Smooth muscle cell of the brain vasculature (primary cell): Measurements from ENCODE around the gene SOX6.

Source experiments
- DNase-seq: peaks from one replicate; pipeline ENCODE4 v3.0.0-alpha.2; 2012; ENCODE audit warnings: low read depth, low spot score

Gene SOX6

DNA sequence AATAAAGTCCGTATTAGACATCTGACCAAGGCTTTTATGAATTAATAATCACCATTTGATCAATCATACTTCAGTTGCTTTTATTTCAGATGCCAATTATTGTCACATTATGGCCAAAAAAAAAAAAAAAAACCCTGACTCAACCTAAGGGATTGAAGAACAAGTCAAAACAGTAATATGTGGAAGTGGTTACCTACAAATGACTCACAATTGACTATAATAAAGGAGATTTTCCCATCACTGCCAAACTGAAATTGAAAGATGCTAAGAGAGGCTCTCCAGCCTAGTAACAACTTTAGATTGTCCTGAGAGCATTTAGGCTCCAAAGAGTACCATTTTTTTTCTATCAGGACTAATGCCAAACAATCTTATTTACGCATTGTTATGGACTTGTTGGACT lies 35.2 kb downstream of the SOX6 start:
- no peak for DNase-seq

DNA sequence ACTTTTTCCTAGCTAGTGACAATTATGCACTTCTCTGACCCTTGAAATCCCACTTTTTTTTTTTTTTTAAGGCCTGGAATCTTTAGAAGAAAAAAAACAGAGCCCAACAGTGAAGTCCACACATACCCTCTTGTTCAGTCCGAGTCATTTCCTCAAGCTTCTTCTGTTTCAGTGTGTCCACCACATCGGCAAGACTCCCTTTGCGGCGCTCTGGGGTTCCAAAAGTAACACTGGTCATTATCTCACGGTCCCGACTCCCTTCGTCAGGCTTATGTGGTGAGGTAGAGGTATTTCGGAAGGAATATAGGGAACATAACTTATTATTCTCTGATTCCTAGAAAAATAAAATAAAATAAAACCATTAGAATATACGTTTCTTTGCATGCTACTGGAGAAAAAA lies 38.0 kb downstream of the SOX6 start:
- DNase-seq: no peak

DNA sequence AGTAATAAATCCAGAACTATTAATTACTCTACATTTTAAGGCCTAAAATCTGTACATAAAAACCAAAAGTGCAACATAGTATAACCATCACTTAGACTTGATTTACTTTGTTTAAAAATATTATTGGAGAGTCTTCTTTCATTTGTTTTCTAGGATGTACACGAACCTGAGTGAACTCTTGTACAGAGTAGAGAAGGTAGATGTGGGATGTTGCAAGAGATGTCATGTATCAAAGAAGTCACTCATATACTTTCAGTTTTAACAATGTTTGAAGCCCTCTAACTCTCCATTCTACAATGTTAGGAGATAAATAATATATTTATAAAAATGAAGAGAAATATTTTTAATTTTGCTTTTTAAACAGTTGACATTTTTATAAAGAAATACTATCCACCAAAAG lies 38.6 kb downstream of the SOX6 start:
- no peak for DNase-seq

DNA sequence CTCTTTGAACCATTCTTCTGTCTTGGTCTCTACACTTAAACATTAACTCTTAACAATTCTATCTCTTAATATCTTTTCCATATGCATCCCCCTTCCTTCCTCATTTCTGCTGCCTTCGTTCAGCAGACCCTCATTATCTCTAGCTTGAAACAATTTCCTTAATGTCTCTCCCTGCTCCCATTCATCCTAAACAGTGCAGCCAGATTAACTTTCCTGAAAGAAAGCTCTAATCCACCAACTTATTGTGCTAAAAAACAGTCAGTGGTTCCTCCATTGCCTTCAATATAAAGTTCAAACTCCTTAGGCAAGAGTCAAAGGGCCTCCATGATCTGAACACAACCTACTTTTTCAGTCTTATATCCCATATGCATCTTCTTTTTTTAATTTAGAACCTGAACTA lies 42.5 kb downstream of the SOX6 start:
- DNase-seq: no peak

DNA sequence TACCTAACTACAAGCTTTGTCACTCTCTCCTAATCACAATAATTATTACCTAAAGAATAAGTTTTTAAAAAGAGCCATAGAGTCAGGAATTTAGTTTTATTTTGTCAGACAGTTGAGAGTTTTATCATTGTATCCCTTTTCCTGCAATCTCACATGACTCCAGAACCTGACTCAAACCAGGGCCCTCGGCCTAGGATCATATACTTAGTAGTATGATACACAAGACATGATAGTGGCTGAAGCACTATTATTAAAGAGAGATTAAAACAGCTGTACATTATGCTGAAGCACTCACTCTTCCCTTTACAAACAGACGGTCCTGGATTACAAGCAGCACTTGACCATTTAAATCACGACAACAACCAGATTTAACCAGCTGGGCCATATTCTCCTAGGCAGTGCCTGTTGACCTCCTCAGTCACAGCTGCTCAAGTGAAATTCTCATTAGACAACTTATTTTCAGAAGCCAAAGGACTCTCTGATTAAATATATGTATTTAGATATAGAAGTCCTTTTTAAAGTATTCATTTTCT lies 44.0 kb downstream of the SOX6 start:
- DNase-seq: no peak

DNA sequence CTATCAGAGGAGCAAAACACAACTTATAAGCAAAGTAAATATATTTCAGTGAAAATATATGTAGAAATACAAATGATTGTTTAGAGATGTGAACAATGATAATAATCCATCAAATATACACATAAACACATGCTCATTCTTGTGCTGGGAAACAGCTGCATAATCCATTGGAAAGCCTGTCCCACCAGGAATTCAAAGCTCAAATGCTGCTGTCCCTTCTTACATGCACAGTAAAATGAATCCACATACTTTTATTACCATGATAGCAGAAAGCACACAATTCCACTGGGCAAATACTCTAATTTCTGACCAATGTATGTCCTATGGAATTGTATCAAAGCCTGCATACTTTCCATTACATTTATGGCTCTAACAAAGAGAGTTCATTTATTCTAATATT lies 44.5 kb downstream of the SOX6 start:
- no peak for DNase-seq

DNA sequence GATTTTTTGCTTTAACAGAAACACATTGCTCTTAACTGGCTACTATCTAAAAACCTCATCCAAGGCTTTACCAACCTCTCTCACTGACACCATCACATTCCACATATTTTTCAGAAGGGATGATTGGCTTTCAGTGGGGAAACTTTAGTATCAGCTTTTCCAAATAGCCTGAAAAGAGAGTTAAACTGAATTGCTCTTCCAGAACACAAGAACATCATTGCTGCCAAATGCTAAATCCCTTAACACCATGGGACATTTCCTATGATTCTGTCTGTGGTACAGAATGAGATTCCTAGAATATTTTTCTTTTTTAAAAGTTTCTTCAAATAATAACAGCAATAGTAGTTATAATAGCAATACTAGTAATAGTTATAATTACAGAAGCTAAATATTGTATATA lies 45.4 kb downstream of the SOX6 start:
- no peak for DNase-seq

DNA sequence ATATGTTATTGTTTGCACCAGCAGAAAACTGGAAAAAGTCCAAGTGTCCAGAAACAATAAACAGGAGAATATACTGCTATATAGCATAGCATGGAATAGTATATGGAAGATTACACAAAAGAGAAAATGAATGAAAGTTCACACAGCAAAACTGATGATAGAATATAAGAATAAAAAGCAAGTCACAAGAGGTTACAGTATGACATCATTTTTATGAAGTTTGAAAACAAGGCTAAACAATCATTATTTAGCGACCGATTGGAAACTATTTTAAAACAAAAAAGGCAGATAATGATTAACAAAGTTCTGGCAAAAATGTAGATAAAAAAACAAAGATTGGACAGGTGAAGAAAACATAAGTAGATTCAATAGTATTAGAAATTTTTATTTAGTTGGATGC lies 47.1 kb downstream of the SOX6 start:
- no peak for DNase-seq

DNA sequence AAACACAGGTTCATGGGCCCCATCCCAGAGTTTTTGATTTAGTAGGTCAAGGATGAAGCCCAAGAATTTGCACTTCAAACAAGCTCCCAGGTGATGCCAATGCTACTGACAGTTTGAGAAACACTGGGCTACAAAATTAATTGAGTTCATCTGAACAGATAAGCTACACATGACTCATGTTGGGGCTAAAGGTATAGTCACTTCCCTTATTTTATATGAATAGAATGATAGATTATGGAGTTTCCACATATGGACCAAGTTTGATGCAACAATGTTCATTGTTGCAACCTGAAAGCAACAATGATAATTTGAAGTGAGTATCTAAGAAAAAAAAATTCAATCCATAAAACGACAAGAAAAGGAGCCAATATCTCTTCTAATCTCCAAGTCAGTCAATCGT lies 54.9 kb downstream of the SOX6 start:
- no peak for DNase-seq

DNA sequence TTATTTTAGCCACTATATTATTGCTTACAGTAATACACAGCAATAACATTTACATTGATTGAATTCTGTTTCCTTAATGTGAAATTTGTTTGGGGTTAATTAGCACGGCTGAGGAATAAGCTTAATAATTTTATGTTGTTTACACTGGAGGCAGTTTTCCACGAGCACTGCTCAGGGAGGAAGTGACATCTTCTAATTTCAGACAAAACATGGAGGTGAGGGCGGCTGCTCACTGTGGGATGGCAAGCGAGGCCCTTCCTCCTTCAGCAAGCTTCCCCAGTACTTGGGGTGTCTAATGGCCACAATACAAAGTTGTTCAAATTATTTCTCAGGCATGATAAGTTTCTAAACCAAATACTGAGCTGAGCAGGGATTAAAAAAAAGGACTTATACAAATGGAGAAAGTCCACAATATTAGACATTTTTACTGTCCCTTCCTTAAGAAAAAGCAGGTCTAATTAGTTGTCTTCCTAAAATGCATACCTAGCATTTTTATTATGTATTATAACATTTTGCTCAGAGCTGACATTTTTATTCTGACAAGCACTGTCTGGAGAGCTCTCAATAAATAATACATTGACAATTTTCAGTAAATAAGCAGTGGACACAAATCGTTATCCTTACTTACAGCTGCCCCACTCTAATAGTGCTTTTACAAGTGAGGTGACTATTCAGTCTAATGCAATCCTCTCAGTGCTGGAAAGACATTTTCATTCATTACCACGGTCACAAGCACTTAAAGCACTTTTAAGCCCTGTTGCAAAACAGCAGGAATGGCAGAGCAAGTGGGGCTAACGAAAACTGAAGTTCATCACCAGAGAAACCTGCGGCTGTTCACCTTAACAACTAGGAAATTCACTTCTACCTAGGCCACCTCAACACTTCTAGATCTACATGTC lies 56.2 kb downstream of the SOX6 start:
- no peak for DNase-seq

DNA sequence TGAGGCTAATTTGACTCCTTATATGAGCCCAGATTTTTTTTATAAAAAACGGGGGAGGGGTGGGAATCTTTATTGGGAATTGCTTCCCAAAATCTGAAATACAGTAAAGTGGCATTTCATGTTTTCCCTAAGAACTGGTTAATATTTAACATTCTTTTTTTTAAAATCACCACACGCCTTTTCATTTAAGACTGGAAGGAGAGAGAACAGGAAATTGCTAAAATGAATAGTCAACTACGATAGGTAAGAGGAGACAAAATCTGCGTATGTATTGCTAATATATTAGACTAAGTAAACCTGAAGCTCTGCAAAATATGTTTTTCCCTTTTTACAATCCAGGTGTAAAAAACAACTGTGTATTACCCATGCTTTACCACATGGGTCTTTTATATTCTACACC lies 57.0 kb downstream of the SOX6 start:
- no peak for DNase-seq

DNA sequence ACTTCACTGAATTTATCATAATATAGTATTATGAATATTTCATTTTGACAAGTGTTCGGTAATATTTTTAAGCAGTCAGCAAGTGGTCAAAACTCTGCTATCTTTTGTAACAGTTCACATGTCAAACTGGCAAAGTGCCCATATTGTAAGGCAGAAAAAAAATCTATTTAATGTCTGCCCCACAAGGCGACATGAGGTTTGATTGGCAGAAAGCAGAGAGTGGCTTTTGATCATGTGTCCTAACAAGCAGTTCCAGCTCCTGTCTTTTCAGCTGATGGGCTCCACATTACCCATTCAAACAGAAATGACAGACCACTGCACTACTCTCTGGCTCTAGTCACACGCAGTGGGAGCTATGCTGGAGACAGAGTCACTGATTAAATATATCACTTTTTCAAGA lies 59.0 kb downstream of the SOX6 start:
- DNase-seq: no peak

DNA sequence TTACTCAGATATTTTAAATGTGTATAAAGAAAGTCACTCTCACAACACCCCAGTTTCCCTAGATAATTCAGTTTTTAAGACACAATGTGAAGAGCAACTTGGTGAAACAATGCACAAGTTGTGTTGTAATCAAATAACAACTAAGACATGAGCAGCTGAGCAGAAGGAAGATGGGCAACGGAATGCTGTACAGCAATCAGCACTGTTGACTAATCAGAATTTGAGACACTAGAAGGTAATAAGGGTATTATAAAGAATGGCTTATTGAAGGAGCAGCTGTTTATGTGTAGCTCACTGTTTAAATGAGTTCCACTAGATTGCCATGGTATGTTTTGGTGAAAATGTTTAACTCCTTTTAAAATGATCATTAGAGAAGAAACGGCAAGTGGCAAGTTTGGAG lies 60.1 kb downstream of the SOX6 start:
- DNase-seq: no peak

DNA sequence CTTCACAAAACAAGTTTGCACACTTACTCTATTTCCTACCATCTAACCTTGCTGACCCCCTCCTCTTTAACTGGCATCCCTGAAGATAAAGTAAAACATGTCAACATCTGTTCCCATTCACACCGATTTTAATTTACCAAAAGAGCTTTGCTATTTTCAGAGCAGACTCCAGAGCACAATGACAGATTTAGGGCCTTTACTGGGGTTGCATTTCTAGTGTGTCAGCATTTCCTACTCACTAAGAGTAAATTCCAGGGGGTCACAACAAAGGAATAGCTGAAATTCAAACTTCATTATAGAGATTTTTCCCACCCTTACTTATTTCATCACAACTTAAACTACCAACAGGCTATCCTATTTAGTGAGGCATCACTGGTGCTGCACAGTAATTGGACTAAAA lies 60.8 kb downstream of the SOX6 start:
- DNase-seq: no peak

DNA sequence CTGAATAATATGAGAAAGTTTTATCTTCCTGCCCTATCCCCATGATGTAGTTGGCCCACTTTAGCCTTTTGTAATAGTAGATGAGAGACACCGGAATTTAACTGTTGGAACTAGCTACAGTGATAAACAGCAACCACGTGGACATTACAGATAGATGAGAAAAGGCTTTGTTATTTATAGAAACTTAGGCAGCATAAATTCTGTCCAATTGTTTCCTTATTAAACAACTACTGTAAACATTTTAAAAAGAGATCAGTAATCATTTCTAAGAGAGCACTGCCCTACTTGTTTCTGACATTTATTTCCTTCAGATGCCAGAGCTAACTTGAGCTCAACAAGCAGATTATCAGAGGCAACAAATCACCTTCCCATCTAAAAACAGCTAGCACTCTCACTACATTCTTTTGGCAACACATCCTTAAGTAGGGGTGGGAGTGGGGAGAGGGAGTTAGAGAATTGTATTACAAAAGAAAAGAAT lies 63.1 kb downstream of the SOX6 start:
- DNase-seq: no peak

DNA sequence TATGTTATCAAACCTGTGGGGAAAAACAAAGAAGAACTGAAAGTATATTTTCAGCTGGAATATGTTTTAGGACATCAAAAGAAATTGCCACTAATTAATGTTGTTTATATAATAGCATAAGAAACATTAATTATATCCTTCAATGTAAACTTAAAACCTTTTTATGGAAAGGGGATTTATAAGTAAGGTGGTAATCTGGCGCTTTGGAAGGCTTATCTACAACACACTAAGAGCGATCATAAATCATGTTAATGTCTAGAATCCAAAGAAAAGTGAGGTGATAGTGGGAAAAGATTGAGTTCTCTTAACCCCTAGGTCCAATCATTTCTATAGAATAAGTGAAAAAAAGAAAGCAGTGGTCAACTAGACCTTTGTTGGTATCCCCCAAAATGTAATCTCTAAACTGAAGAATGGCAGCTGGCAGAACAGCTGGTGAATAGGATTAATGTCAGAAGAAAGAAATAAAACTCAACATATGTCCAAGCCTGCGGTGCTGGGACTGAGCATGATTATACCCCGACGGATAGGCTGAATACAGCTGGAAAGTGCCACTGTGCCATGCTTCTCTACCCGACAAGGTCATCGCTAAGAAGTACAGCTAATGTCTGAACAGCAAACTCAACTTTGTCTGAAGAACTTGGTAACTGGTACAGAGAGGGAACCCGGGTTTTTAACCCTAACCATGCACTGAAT lies 64.0 kb downstream of the SOX6 start:
- DNase-seq: no peak

DNA sequence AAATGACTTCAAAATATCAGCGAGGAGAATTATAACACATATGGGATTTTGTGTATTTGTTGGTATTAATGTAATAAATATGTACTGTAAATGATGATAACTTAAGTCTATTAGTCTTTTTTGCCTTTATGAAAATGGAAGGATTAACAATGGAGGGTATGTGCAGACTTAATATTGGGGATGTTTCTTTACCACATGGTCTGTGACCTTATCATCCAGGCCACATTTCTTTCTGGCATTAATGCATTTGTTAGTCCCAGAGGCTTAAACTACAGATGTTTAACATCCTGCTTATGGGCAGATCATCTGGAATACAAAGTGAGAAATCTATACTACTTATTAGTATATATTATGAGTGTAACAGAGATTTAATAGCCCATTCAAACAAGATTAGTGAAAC lies 64.6 kb downstream of the SOX6 start:
- no peak for DNase-seq

DNA sequence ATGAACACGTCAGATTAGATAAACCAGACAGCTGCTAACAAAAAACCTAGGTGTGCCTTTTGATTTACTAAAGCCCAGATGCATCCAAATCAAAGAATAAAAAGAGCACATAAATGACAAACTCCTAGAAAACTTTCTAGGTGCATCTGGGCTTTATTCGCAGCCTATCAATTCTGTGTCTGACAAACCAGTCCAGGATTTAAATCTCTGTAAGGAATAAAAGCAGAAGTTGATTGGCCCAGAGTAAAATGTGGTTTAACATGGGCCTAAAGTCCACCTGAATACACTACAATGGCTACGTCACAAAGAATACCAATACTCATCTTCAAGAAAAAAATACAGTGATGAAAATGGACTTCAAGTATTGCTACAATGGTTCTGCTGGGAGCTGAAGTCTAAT lies 66.8 kb downstream of the SOX6 start:
- DNase-seq: no peak

DNA sequence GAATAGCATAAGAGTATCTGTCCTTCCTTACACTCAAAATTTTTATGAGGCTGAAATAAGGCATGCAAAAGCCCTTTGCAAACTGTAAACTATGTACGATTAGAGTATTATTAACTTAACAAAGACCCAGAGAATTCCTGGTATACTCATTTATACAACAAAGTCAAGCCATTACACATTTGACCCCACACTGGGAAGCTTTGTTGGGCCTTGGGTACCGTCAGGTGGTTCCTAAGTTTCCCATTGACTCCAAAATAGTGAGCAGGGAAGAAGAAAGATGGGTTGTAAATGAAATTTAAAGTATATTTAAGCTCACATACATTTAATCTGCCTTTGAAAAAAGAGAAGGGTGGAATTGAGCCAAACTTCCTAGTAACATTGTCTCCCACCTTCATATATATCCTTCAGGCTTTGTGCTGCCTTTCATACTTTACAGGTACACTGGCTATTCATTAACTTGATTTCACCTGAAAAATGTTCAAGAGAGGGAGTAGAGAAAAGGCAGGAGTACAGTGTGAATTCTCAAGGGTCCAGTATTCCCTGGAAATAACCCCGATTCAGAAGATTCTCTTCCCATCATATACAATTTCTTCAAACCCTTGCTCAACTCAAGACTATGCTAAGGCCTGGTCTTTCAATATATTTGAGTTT lies 68.6 kb downstream of the SOX6 start:
- DNase-seq: no peak

DNA sequence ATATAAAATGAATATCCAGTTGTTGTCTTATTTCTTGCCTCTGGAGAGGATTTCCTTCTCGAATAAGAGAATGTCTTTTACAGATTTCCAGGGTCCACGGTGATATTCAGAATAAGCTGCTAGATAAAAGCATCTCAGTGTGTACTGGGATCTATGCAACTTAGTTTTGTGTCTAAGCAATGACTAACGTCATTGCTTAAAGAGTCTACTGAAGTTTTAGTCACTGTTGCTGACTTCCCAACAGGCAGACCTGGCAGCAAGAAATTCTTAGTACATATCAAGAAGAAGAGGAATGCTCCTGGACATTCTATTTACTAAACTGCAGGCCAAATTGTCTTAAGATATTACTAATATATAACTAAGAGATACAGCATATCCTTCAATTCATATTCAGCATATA lies 70.3 kb downstream of the SOX6 start:
- no peak for DNase-seq

DNA sequence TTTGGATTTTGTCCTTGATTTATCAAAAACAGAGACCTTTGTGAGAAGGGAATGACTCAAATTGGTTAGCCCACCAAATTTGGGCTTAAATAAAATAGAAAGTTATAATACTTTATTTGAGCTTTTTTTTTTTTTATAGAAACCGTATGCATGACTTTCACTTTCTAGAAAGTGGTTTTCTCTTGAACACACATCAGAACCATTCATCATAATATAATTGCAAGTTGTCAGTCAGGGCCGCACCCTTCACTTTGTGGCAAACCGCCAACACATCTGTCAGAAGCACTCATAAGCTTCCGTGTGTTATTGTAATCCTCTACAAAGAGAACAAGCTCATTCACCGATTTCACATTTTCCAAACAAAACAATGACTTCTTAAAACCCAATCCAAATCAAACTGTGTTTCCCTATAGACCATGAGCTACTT lies 76.1 kb downstream of the SOX6 start:
- no peak for DNase-seq

DNA sequence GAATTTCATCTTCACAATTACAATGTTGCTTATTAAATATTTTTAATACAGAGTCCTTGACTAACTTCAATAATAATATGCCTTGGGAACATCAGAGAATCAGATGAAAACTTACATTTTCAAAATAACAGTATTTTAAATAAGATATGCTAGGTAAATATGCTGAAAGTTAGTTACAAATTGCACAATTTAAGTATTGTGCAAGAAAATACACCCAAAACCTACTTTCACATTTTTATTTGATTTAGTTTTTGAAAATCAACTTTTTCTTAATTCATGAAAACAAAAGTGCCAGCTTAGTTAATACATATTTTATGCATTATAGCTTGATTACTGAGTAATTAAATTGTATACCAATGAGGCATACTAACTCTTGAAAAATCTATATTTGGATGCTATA lies 76.8 kb downstream of the SOX6 start:
- DNase-seq: no peak
